Motor neuron (in vitro differentiated cells): ENCODE measurements around the gene SSC5D. TPM values are rescaled to one million over a fixed set of nuclear protein-coding genes. Genes with fewer than 3 reads are reported as not detected.
"Not testable (repeated sequence)": the region's sequence is repeated elsewhere in the genome, so short reads cannot be mapped to it uniquely, and the experiment has no call there.

ENCODE experiments used
- ATAC-seq, 8 experiments: fragments of 200-7000 bp; cut with Tn5 transposase; replicated peaks in 6 of 8; 2 replicates each; pipeline ENCODE4 v1.8.0; 2021; ENCODE audit warnings: mild to moderate bottlenecking in 8 of 8, moderate library complexity in 8 of 8
- H3K27ac ChIP-seq, 2 donors: fragments of 250-450 bp; sonication (Bioruptor Pico); 2 replicates each; pipeline ENCODE4 v1.9.0; 2021; ENCODE audit warnings: antibody characterized with exemption in 2 of 2, mild to moderate bottlenecking in 2 of 2, moderate library complexity in 1 of 2
- H3K4me1 ChIP-seq, 2 donors: fragments of 250-450 bp; sonication (Bioruptor Pico); replicated peaks in 1 of 2; 2 replicates each; pipeline ENCODE4 v1.6.1; 2021; ENCODE audit warnings: antibody characterized with exemption in 2 of 2, mild to moderate bottlenecking in 2 of 2, moderate library complexity in 1 of 2
- H3K4me3 ChIP-seq, 5 donors: fragments of 250-450 bp; sonication (Bioruptor Pico); 2 replicates each; pipeline ENCODE4 v1.9.0; 2021; ENCODE audit warnings: antibody characterized with exemption in 5 of 5, mild to moderate bottlenecking in 5 of 5, moderate library complexity in 4 of 5
- WGBS, 10 experiments: fragments of 450-650 bp; shearing (Covaris generic); methylation state at CpG; one replicate each; pipeline ENCODE4 v1.0.0; 2022; 5-methylcytosine and 5-hydroxymethylcytosine counted together
- in situ Hi-C, 9 experiments: fragments of 400-800 bp; cut with MboI; loops; one replicate each; pipeline ENCODE4 v1.15.0; 2021; ENCODE audit warnings: low sequenced_read_pairs in 9 of 9, low pct_unique_long_range_greater_than_20kb in 2 of 9; ENCODE audit not compliant: unreplicated experiment in 9 of 9
- total RNA-seq, 8 experiments: library from RNA; unstranded; fragments of 300-600 nt; gene quantifications; 2 replicates each; pipeline versions ENCODE4 v1.2.3 to v1.2.4, GENCODE V29; 2022

SSC5D gene
- total RNA-seq, 8 experiments from 2014 or later, result 0.27 to 3.0 (median 0.63) TPM

- in situ Hi-C loops, result loop anchor here in 1 of 9 experiments (25.0 kb wide), 1 partner anchor 358 kb away; the partner anchor contains the start of gene TNNT1
- 33 to 100% (median 80%) methylated on average over 1 to 8 of the region's 11 CpGs; no CpG with 5 or more reads in 3 of the 10 experiments for WGBS, 10 experiments
- peak in 2 of 8 experiments; percentile 8 to 15 for ATAC-seq
- Histone ChIP-seq H3K27ac (no peak overlapping the region), H3K4me3 (no peak overlapping the region), H3K4me1 (peaks cover 2 to 7% of the 10 kb centered on the region in 2 donors)
Measured at GRCh38 chr19:55495646-55496349, 7.6 kb downstream of the SSC5D start.

DNA sequence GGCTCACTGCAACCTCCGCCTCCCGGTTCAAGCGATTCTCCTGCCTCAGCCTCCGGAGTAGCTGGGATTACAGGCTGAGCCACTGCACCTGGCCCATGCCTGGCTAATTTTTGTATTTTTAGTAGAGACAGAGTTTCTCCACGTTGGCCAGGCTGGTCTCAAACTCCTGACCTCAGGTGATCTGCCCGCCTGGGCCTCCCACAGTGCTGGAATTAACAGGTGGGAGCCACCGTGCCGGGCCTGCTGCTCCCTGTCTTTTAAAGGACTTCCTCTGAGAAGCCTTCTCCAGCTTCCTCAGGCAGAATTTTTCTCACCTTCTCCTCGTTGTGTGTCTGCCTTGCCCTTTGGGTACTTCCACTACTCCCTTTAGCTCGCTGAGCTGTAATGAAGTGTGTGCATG is 8.6 kb downstream of the SSC5D start:
- ATAC-seq, H3K27ac ChIP-seq, H3K4me1 ChIP-seq, H3K4me3 ChIP-seq: not testable (repeated sequence)
- WGBS, 10 experiments, result 55 to 92% (median 85%) methylated on average over 4 to 10 of the region's 10 CpGs; no CpG with 5 or more reads in 2 of the 10 experiments
- in situ Hi-C loops, result loop anchor here in 1 of 9 experiments (25.0 kb wide), 1 partner anchor 360 kb away; the partner anchor contains the start of gene TNNT1

DNA sequence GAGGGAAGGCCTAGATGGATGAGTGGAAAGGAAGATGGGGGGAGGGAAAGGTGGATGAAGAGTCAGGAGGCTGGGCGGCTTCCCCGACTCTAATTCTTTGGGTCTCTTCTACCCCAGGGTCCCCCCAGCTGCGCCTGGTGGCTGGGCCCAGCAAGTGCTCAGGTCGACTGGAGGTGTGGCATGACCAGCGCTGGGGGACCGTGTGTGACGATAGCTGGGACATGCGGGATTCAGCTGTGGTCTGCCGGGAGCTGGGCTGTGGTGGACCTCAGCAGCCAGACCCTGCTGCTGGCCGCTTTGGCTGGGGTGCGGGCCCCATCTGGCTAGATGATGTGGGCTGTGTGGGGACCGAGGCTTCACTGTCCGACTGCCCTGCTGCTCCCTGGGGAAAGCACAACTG is 9.5 kb downstream of the SSC5D start:
- Histone ChIP-seq H3K27ac (no peak overlapping the region), H3K4me1 (peaks cover 0 to 7% of the 10 kb centered on the region in 2 donors), H3K4me3 (no peak overlapping the region)
- WGBS, 10 experiments, result 83 to 100% (median 93%) methylated on average over 1 to 5 of the region's 13 CpGs; no CpG with 5 or more reads in 7 of the 10 experiments
- ATAC-seq, result no peak
- in situ Hi-C loops, result loop anchor here in 1 of 9 experiments (25.0 kb wide), 1 partner anchor 360 kb away; the partner anchor contains the start of gene TNNT1

- Histone ChIP-seq H3K4me3 (no peak overlapping the region), H3K4me1 (peaks cover 0 to 7% of the 10 kb centered on the region in 2 donors), H3K27ac (no peak overlapping the region)
- in situ Hi-C loops, result loop anchor here in 1 of 9 experiments (25.0 kb wide), 1 partner anchor 361 kb away; the partner anchor contains the start of gene TNNT1
- ATAC-seq, result no peak
- 0 to 67% (median 46%) methylated on average over 1 to 2 of the region's 2 CpGs; no CpG with 5 or more reads in 2 of the 10 experiments for WGBS, 10 experiments
Measured at GRCh38 chr19:55498246-55498840, 10.1 kb downstream of the SSC5D start.

DNA sequence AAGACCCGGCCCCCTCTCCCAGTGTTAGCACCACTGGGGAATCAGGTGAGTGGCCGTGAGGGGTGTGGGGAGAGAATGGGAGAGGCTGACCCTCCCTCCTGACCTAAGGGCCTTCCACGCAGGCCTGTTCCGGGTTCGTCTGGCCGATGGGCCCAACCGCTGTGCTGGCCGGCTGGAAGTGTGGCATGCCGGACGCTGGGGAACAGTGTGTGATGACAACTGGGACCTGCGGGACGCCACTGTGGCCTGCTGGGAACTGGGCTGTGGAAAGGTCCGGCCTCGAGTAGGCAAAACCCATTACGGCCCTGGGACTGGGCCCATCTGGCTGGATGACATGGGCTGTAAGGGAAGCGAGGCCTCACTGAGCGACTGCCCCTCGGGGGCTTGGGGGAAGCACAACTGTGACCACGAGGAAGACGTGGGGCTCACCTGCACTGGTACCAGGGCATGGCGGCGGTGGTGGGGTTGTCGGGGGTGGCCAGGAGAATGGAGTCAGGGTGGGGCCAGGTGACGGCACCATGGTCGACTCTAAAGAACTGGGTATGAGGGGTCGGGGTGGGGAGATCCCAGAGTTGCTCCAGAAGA is 12.2 kb downstream of the SSC5D start:
- Histone ChIP-seq H3K4me1 (peaks cover 0 to 7% of the 10 kb centered on the region in 2 donors), H3K4me3 (no peak overlapping the region), H3K27ac (no peak overlapping the region)
- ATAC-seq, result no peak
- in situ Hi-C loops, result no loop called here
- 33 to 93% (median 91%) methylated on average over 1 to 7 of the region's 26 CpGs; no CpG with 5 or more reads in 6 of the 10 experiments for WGBS, 10 experiments

DNA sequence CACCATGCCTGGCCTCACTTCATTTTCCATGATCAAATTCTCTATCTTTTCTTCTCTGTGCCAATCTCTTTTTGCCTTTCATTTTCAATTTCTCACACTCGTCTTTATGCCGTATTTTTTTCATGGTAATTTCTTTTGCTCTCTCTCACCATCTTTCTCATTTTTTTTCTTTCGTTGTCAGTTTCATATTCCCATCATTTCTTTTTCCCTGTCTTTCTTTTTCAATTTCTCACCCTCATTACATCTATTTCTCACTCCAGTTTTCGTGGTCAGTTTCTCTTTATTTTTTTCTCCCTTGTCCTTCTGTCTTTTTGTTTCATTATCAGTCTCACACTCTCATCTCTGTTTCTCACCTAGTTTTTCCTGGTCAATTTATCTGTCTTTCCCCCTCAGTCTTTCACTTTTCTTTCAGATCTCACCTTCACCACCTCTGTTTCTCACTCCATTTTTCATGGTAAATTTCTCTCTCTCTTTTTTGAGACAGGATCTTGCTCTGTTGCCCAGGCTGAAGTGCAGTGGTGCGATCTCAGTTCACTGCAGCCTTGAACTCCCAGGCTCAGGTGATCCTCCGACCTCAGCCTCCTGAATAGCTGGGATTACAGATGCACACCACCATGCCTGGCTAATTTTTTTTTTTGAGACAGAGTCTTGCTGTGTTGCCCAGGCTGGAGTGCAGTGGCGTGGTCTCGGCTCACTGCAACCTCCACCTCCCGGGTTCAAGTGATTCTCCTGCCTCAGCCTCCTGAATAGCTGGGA is 14.1 kb downstream of the SSC5D start:
- 60 to 100% (median 87%) methylated on average over 1 to 6 of the region's 9 CpGs for WGBS, 10 experiments
- no peak for ATAC-seq
- in situ Hi-C loops, result no loop called here
- H3K4me1 ChIP-seq, result no peaks in the 10 kb centered on the region
- no peak overlapping the region for H3K27ac ChIP-seq
- no peak overlapping the region for H3K4me3 ChIP-seq

DNA sequence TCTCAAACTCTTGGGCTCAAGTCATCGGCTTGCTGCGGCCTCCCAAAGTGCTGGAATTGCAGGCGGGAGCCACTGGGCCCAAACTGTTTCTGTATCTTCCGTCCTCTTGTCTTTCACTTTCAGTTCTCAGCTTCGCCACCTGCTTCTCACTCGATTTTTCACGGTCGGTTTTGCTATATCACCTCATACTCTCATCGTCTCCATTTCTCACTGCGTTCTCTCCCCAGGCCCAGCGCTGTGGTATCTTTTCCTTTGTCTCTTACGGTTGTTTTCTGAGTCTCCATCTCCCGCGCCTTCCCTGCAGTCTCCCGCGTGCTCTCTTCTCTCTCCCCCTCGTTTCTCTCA is 14.9 kb downstream of the SSC5D start:
- WGBS, 10 experiments, result 85 to 100% (median 93%) methylated on average over 1 to 17 of the region's 17 CpGs
- in situ Hi-C loops, result no loop called here
- no peak for ATAC-seq
- no peaks in the 10 kb centered on the region for H3K4me1 ChIP-seq
- no peak overlapping the region for H3K27ac ChIP-seq
- no peak overlapping the region for H3K4me3 ChIP-seq

DNA sequence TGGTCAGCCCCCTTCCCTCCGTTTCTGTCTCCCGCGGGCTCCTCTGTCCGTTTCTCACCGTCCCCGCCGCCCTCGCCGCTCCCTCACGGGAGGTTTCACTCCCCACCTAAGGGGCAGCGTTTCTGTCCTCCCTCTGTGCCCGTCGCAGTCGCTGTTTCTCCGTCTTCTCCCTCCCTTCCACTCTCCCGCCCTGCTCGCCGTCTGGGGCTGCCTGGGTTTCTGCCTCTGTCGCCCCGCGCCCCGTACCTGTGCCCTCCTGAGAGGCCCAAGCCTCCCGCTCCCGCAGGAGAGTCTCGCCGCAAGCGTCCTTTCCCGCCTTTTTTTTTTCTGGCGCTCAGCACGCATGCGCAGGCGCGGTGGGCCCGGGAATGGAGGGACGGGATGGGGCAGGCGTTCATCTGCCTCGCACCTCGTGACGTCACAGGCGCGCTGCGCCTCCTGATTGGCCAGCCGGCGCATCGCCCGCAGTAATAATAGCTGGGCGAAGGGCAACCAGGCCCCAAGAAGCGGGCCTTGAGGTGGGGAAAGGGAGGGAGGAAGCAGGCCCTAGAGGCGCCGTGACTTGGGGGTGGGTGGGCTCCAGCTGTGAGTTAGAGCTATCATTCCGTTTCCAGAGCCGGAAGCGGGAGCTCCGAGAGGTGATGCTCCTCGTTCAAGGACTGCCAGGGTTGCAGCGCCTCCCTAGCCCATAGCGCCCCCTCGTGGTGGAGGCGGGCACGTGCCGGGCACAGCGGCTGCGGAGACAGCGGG is 15.4 kb downstream of the SSC5D start:
- 0 to 92% (median 17%) methylated on average over 1 to 24 of the region's 64 CpGs; no CpG with 5 or more reads in 1 of the 10 experiments for WGBS, 10 experiments
- Histone ChIP-seq H3K4me3 (peak overlapping the region; percentile 29 to 37 (median 32)), H3K27ac (peak overlapping the region; percentile 47 to 75), H3K4me1 (no peaks in the 10 kb centered on the region)
- peak; percentile 96 to 99 (median 98) for ATAC-seq
- in situ Hi-C loops, result no loop called here

DNA sequence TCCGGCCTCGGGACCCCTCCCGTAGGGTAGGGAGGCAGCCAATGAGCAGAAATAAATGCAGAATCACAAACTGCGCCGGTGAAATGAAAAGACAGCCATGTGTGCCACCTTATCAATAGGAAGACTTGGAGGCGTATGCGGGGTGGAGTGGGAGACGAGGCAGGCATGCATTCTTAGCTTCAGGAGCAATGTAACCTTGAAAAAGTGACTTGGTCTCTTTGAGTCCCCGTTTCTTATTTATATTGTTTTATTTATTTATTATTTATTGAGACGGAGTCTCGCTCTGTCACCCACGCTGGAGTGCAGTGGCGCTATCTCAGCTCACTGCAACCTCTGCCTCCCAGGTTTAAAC is 16.0 kb downstream of the SSC5D start:
- in situ Hi-C loops, result no loop called here
- ATAC-seq, result no peak
- 32 to 100% (median 41%) methylated on average over 1 to 13 of the region's 13 CpGs; no CpG with 5 or more reads in 1 of the 10 experiments for WGBS, 10 experiments

GRCh38 chr19:55504981-55505380 is 16.7 kb downstream of the SSC5D start:
- no peaks in the 10 kb centered on the region for H3K4me1 ChIP-seq
- H3K4me3 ChIP-seq, result no peak overlapping the region
- no peak overlapping the region for H3K27ac ChIP-seq
- ATAC-seq, result no peak
- in situ Hi-C loops, result no loop called here
- WGBS, 10 experiments, result 50 to 92% (median 76%) methylated on average over 2 to 11 of the region's 11 CpGs

More for the DNA sequence above, 16.0 kb downstream of the SSC5D start:
- H3K27ac ChIP-seq, result peak overlapping the region in 1 of 2 donors; percentile 75
- H3K4me3 ChIP-seq, result peak overlapping the region in 4 of 5 donors; percentile 29 to 37 (median 34)
- no peaks in the 10 kb centered on the region for H3K4me1 ChIP-seq

DNA sequence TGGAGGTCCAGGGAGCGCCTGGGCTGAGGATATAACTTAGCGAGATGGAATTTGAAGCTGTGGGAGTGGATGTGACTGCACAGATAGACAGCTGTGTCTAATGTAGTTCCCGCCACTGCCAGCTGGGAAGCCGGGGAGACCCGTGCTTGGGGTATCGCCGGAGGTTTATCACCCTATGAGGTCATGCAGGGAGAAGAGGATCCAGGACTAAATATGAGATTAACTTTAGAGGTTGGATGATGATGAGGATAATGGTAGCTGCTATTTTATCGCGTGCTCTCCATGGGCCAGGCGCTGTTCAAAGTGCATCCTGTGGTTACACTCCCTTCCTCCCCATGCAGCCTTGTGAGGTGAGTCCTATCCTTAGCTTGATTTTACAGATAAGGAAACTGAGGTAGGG is 19.9 kb downstream of the SSC5D start:
- ATAC-seq, result no peak
- in situ Hi-C loops, result no loop called here
- H3K4me1 ChIP-seq, result no peaks in the 10 kb centered on the region
- no peak overlapping the region for H3K27ac ChIP-seq
- H3K4me3 ChIP-seq, result no peak overlapping the region
- WGBS, 10 experiments, result 49 to 100% (median 80%) methylated on average over 1 to 6 of the region's 10 CpGs; no CpG with 5 or more reads in 3 of the 10 experiments
